Ectodermal cell (in vitro differentiated cells): ENCODE data around the gene TOP3B.
"Not testable (repeated sequence)": the region's sequence is repeated elsewhere in the genome, so short reads cannot be mapped to it uniquely, and the experiment has no call there.

ENCODE experiments used
- H3K27ac ChIP-seq: 2 replicates; pipeline ENCODE4 v1.7.0; 2013; ENCODE audit warnings: mild to moderate bottlenecking, low read depth, low read length; ENCODE audit not compliant: insufficient read depth, poor library complexity, severe bottlenecking
- H3K27me3 ChIP-seq: 2 replicates; pipeline ENCODE4 v1.7.0; 2013; ENCODE audit warnings: mild to moderate bottlenecking, low read length; ENCODE audit not compliant: insufficient read depth, control insufficient read depth, poor library complexity, severe bottlenecking
- H3K36me3 ChIP-seq: one replicate; pipeline ENCODE4 v1.7.0; 2013; ENCODE audit warnings: low read length; ENCODE audit not compliant: control insufficient read depth, insufficient read depth
- H3K4me1 ChIP-seq: one replicate; pipeline ENCODE4 v1.7.0; 2013; ENCODE audit warnings: low read length; ENCODE audit not compliant: control insufficient read depth, insufficient read depth
- H3K4me3 ChIP-seq: 2 replicates; pipeline ENCODE4 v1.7.0; 2013; ENCODE audit warnings: low read depth, low read length, control low read depth; ENCODE audit not compliant: insufficient read depth
- H3K9me3 ChIP-seq: 2 replicates; pipeline ENCODE4 v1.7.0; 2013; ENCODE audit warnings: mild to moderate bottlenecking, low read length, moderate library complexity; ENCODE audit not compliant: control insufficient read depth
- WGBS, 2 experiments: methylation state at CpG; one replicate each; pipeline ENCODE4 v1.1.7; 2013; ENCODE audit warnings: missing lambda C conversion rate in 2 of 2; 5-methylcytosine and 5-hydroxymethylcytosine counted together

The TOP3B gene

GRCh38 chr22:21943571-21944448 is 38.8 kb downstream of the TOP3B start:
- no peaks in the 10 kb centered on the region for H3K27me3 ChIP-seq
- H3K27ac ChIP-seq = no peak overlapping the region
- peaks cover 3% of the 10 kb centered on the region for H3K36me3 ChIP-seq
- H3K4me1 ChIP-seq = peaks cover 9% of the 10 kb centered on the region
- no peaks in the 10 kb centered on the region for H3K9me3 ChIP-seq
- WGBS, 2 experiments = 92 to 95% methylated on average over 18 of the region's 18 CpGs
- no peak overlapping the region for H3K4me3 ChIP-seq

GRCh38 chr22:21942407-21943343 is 39.9 kb downstream of the TOP3B start:
- Histone ChIP-seq H3K9me3 (no peaks in the 10 kb centered on the region), H3K27me3 (no peaks in the 10 kb centered on the region), H3K27ac (no peak overlapping the region), H3K36me3 (peaks cover 3% of the 10 kb centered on the region), H3K4me1 (peaks cover 7% of the 10 kb centered on the region), H3K4me3 (no peak overlapping the region)
- WGBS, 2 experiments = 90% methylated on average over 19 of the region's 19 CpGs

- H3K27me3 ChIP-seq = no peaks in the 10 kb centered on the region
- peaks cover 3% of the 10 kb centered on the region for H3K36me3 ChIP-seq
- H3K9me3 ChIP-seq = no peaks in the 10 kb centered on the region
- no peak overlapping the region for H3K27ac ChIP-seq
- WGBS, 2 experiments = 89 to 93% methylated on average over 8 of the region's 8 CpGs
- H3K4me3 ChIP-seq = no peak overlapping the region
- H3K4me1 ChIP-seq = no peaks in the 10 kb centered on the region
These were observed 40.7 kb downstream of the TOP3B start for GRCh38 chr22:21941921-21942320.

- no peaks in the 10 kb centered on the region for H3K27me3 ChIP-seq
- WGBS, 2 experiments = 89 to 94% methylated on average over 3 of the region's 3 CpGs
- no peak overlapping the region for H3K27ac ChIP-seq
- H3K4me3 ChIP-seq = no peak overlapping the region
- H3K9me3 ChIP-seq = no peaks in the 10 kb centered on the region
- no peaks in the 10 kb centered on the region for H3K4me1 ChIP-seq
- H3K36me3 ChIP-seq = peaks cover 3% of the 10 kb centered on the region
These were observed 42.1 kb downstream of the TOP3B start for GRCh38 chr22:21940521-21940920.

- not testable (repeated sequence) for H3K4me3 ChIP-seq, H3K27ac ChIP-seq, H3K27me3 ChIP-seq, H3K36me3 ChIP-seq, H3K4me1 ChIP-seq, H3K9me3 ChIP-seq
- WGBS, 2 experiments = 90 to 91% methylated on average over 5 of the region's 5 CpGs
These were observed 42.7 kb downstream of the TOP3B start for GRCh38 chr22:21939935-21940334.

GRCh38 chr22:21939461-21939913 is 43.1 kb downstream of the TOP3B start:
- H3K27ac ChIP-seq = no peak overlapping the region
- H3K4me3 ChIP-seq = no peak overlapping the region
- H3K4me1 ChIP-seq = no peaks in the 10 kb centered on the region
- 87 to 88% methylated on average over 10 of the region's 10 CpGs for WGBS, 2 experiments
- no peaks in the 10 kb centered on the region for H3K27me3 ChIP-seq
- no peaks in the 10 kb centered on the region for H3K36me3 ChIP-seq
- H3K9me3 ChIP-seq = no peaks in the 10 kb centered on the region

- no peak overlapping the region for H3K27ac ChIP-seq
- H3K27me3 ChIP-seq = no peaks in the 10 kb centered on the region
- no peak overlapping the region for H3K4me3 ChIP-seq
- H3K4me1 ChIP-seq = no peaks in the 10 kb centered on the region
- no peaks in the 10 kb centered on the region for H3K36me3 ChIP-seq
- no peaks in the 10 kb centered on the region for H3K9me3 ChIP-seq
- WGBS, 2 experiments = 92 to 93% methylated on average over 11 of the region's 11 CpGs
These were observed 43.7 kb downstream of the TOP3B start for GRCh38 chr22:21938906-21939305.

- WGBS, 2 experiments = 6% methylated on average over 41 to 42 of the region's 42 CpGs
These were observed 44.3 kb downstream of the TOP3B start for GRCh38 chr22:21938071-21938822.

GRCh38 chr22:21937821-21938070 is 44.8 kb downstream of the TOP3B start:
- Histone ChIP-seq H3K27ac (no peak overlapping the region), H3K27me3 (no peaks in the 10 kb centered on the region), H3K36me3 (no peaks in the 10 kb centered on the region), H3K4me3 (no peak overlapping the region), H3K4me1 (no peaks in the 10 kb centered on the region), H3K9me3 (no peaks in the 10 kb centered on the region)
- WGBS, 2 experiments = 66% methylated on average over 8 of the region's 8 CpGs

More at GRCh38 chr22:21938071-21938822, 44.3 kb downstream of the TOP3B start:
- no peaks in the 10 kb centered on the region for H3K4me1 ChIP-seq
- no peaks in the 10 kb centered on the region for H3K27me3 ChIP-seq
- H3K27ac ChIP-seq = peak overlapping the region; percentile 95
- H3K36me3 ChIP-seq = no peaks in the 10 kb centered on the region
- peak overlapping the region; percentile 64 for H3K4me3 ChIP-seq
- H3K9me3 ChIP-seq = no peaks in the 10 kb centered on the region
